Thyroid gland (tissue), 4 donors: ENCODE data around the gene UBE2R2.

Experiments
- POLR2A ChIP-seq, 2 donors: fragments of 450-650 bp; IDR thresholded peaks; one replicate each; pipeline ENCODE4 v1.6.1; 2017; ENCODE audit warnings: antibody characterized with exemption in 2 of 2, mild to moderate bottlenecking in 2 of 2, moderate library complexity in 1 of 2
- TF ChIP-seq, protein P1 (sequence below), 6 experiments: fragments of 200-600 bp in 3 of 6; fragments of 450-650 bp in 3 of 6; sonication (generic) in 3 of 6; IDR thresholded peaks; one replicate each; pipeline ENCODE4 v1.5.1; 2016 to 2019; ENCODE audit warnings: antibody characterized with exemption in 6 of 6, mild to moderate bottlenecking in 2 of 6, inconsistent platforms in 1 of 6, moderate library complexity in 1 of 6

DNA sequence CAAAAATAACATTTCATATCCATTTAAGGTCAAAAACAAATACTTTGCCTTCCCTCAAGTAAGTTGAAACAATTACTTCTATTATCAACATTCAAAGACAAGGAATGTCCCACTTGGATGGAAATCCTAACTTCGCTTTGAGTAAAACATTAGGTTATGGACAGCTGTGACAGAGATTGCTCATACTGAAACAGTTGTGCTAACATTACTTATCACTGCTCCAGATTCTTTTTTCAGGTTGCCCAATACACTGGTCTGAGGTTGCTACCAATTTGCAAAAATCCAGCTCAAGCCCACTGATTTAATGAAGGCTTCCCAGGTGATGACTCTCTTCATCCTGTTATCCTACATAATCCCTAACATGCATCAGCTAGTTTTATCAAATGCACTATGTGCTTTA lies 133.4 kb downstream of the UBE2R2 start:
- TF ChIP-seq, protein P1, sequence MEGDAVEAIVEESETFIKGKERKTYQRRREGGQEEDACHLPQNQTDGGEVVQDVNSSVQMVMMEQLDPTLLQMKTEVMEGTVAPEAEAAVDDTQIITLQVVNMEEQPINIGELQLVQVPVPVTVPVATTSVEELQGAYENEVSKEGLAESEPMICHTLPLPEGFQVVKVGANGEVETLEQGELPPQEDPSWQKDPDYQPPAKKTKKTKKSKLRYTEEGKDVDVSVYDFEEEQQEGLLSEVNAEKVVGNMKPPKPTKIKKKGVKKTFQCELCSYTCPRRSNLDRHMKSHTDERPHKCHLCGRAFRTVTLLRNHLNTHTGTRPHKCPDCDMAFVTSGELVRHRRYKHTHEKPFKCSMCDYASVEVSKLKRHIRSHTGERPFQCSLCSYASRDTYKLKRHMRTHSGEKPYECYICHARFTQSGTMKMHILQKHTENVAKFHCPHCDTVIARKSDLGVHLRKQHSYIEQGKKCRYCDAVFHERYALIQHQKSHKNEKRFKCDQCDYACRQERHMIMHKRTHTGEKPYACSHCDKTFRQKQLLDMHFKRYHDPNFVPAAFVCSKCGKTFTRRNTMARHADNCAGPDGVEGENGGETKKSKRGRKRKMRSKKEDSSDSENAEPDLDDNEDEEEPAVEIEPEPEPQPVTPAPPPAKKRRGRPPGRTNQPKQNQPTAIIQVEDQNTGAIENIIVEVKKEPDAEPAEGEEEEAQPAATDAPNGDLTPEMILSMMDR (IDR thresholded peaks at IDR 0.05), result no peak
- no peak for TF ChIP-seq POLR2A (IDR thresholded peaks at IDR 0.05)
